Medulla oblongata (tissue), 1 donor: ENCODE measurements around the gene CACNA2D3.

Experiments
- DNase-seq: peaks from one replicate; pipeline ENCODE4 v3.0.0-alpha.2; 2015; ENCODE audit errors: extremely low spot score

Gene CACNA2D3

GRCh38 chr3:54171509-54171908 is 49.2 kb downstream of the CACNA2D3 start:
- DNase-seq, result no peak

GRCh38 chr3:54171951-54172350 is 49.6 kb downstream of the CACNA2D3 start:
- no peak for DNase-seq

- DNase-seq, result no peak
These were observed 51.0 kb downstream of the CACNA2D3 start for GRCh38 chr3:54173371-54173770.

- DNase-seq, result no peak
These were observed 53.8 kb downstream of the CACNA2D3 start for GRCh38 chr3:54176106-54176505.

GRCh38 chr3:54177816-54178215 is 55.5 kb downstream of the CACNA2D3 start:
- no peak for DNase-seq

- no peak for DNase-seq
These were observed 56.0 kb downstream of the CACNA2D3 start for GRCh38 chr3:54178376-54178775.

GRCh38 chr3:54180921-54181320 is 58.6 kb downstream of the CACNA2D3 start:
- DNase-seq, result no peak

- DNase-seq, result no peak
These were observed 59.9 kb downstream of the CACNA2D3 start for GRCh38 chr3:54182242-54182641.

GRCh38 chr3:54185740-54186139 is 63.4 kb downstream of the CACNA2D3 start:
- no peak for DNase-seq

GRCh38 chr3:54188176-54188791 is 65.9 kb downstream of the CACNA2D3 start:
- DNase-seq, result peak; percentile 7

GRCh38 chr3:54191220-54191619 is 68.9 kb downstream of the CACNA2D3 start:
- no peak for DNase-seq

GRCh38 chr3:54192026-54192425 is 69.7 kb downstream of the CACNA2D3 start:
- DNase-seq, result no peak

GRCh38 chr3:54193093-54193492 is 70.7 kb downstream of the CACNA2D3 start:
- no peak for DNase-seq

- DNase-seq, result no peak
These were observed 74.1 kb downstream of the CACNA2D3 start for GRCh38 chr3:54196360-54196991.

GRCh38 chr3:54197509-54197908 is 75.2 kb downstream of the CACNA2D3 start:
- DNase-seq, result no peak

- DNase-seq, result no peak
These were observed 76.2 kb downstream of the CACNA2D3 start for GRCh38 chr3:54198556-54198955.

- no peak for DNase-seq
These were observed 79.7 kb downstream of the CACNA2D3 start for GRCh38 chr3:54202054-54202453.

GRCh38 chr3:54202651-54203248 is 80.4 kb downstream of the CACNA2D3 start:
- no peak for DNase-seq

- DNase-seq, result no peak
These were observed 84.5 kb downstream of the CACNA2D3 start for GRCh38 chr3:54206874-54207273.

GRCh38 chr3:54211097-54211496 is 88.7 kb downstream of the CACNA2D3 start:
- no peak for DNase-seq

- no peak for DNase-seq
These were observed 90.4 kb downstream of the CACNA2D3 start for GRCh38 chr3:54212723-54213122.

GRCh38 chr3:54213907-54214306 is 91.6 kb downstream of the CACNA2D3 start:
- no peak for DNase-seq

GRCh38 chr3:54214845-54215244 is 92.5 kb downstream of the CACNA2D3 start:
- no peak for DNase-seq
